Kidney capillary endothelial cell (primary cell): ENCODE data around the gene PCYT2.

Experiments
- DNase-seq: peaks from one replicate; pipeline ENCODE4 v3.0.0-alpha.2; 2018; ENCODE audit warnings: low spot score

PCYT2 gene

DNA sequence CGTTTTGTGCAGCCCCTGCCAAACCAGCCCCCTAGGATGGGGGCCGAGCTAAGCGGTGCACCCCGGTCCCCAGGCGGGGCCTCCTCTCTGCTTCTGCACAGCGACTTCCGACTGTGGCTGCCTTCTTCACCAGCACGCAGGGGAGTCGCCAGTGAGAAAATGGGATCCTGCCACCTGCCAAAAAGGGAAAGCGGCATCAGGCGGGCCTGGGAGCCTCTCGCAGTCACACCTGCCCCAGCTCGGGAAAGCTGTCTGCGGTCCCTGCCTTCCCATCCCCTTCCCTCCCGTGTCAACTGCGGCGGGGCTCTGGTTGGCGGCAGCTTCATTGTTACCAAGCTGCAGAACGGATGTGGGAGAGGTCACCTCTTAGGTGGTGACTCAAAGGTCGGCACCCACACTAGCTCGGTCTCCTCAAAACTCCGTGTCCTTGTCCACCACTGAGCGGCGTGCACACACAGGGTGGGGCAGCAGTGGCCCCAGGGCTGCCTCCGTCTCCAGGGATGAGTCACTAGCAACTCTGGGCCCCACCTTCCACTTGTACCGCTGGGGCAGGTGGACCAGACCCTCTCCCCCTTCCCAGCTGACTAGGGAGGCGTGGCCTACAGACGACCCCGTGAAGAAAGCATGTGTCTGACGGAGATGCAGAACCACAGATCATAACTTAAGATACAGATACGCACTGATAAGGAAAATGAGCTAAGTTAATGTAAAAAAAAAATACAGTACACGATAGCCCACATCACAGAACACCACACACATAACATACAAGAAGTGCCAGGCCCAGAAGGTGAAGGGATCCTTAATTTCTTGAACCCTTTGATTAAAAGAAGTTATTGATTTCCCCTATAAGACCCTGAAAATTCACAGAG is 1.5 kb upstream of the PCYT2 start:
- no peak for DNase-seq

DNA sequence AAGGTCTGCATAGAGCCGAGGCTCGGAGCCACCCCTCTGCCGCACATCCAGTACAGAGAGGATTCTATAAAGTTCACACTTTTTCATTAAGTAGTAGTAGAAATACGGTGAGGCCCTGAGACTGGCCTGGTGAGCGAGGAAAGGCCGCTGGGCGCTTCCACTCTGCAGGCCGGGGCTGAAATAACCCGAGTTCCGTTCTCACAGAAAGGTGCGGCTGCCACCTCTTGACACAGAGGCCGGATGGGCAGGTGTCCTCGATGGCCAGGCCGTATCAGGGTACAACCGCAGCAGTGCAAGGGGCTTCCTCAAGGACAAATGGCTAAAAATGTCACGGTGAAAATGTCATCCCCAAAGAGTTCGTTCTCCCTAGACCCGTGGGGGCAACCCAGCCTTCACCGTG is 770 bp upstream of the PCYT2 start:
- no peak for DNase-seq

DNA sequence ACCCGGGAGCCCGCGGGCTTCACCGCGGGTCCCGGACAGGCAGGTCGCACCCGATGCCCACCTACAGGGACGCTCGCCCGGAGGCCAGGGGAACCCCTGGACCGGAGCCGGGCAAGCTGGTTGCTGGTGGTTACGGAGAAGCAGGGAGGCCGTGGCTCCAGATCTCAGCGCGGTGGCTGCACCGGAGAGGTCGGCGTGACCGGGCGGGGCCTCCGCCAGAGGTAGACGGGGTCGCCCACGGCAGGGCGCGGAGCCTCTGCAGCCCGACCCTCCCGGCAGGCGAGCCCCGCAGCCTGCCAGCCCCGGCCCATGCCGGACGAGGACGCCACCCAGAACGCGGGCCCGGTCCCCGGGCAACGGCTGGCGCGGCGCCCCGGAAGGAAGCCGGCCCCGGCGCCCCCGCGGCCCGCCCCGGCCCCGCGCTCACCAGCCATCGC is 341 bp downstream of the PCYT2 start:
- no peak for DNase-seq

DNA sequence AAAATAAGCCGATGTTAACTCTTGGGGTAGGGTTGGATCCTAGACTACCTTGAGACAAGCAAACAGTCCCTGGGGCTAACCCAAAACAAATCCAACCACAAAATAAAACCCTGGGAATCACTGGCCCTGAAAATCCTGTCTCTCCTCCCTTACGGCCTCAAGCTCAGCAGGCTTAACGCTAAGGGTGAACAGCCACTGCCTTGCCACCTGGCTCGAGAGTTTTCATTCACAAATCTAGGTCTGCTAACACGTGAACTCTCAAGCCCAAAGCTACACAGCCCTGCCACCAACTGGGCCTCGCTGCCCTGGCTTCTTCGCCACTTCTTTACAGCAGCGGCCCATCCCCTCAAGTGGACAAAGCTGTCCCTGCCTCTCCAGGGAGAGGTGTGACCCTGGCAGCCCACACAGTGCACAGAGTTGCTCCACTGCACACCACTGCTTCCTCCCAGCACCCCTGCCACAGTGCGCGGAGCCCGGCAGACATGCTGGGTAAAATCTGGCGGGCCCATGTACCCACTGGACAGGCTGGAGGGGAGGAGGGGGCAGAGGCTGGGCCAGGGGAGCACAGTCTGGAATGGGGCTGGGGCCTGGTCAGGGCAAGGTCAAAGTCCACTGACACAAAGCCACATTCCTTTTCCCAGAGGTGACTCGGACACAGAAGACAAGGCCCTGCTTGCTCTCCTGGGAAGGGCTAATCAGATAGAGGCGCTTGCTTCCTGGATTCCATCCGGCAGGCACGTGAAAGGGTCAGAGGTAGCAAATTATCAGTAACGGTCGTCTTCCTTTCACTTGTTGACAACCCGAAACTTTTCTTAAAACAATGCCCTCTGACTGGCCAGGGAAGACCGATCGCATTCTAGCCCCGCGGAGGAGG is 996 bp downstream of the PCYT2 start:
- DNase-seq = no peak

DNA sequence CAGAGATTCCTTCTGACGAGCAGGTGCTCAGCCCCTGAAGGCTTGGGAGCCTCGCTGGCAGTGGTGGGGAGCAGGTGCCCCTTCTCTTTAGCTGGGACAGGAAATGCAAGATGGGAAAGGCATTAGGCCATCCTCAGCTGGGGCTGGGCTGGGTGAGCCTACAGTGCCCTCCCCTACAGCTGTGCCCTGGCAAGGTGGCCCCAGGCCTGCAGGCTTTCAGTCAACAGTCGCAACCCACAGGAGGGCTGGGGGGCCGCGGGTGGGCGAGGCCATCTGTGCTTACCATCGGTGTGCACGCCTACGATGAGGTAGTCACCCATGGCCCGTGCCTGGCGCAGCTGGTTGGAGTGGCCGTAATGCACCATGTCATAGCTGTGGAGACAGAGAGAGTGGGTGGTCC is 2.0 kb downstream of the PCYT2 start:
- no peak for DNase-seq

DNA sequence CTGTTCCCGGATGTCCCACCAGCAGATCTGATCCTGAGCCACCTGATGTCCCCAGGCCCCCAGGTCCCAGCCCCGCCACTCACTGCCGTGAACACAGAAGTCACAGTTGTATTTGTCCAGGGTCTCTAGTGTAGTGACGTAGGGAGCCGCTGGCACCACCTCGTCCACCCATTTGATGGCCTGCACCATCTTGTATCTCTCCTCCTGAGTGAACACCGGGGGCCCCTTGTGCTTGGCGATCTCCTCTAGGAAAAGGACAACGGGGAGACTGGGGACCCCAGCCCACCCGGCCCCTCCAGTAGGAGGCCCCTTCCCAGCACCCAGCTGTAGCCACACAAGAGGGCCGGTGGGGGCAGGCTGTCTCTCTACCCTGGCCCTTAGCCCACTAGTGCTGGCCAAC is 2.4 kb downstream of the PCYT2 start:
- no peak for DNase-seq

DNA sequence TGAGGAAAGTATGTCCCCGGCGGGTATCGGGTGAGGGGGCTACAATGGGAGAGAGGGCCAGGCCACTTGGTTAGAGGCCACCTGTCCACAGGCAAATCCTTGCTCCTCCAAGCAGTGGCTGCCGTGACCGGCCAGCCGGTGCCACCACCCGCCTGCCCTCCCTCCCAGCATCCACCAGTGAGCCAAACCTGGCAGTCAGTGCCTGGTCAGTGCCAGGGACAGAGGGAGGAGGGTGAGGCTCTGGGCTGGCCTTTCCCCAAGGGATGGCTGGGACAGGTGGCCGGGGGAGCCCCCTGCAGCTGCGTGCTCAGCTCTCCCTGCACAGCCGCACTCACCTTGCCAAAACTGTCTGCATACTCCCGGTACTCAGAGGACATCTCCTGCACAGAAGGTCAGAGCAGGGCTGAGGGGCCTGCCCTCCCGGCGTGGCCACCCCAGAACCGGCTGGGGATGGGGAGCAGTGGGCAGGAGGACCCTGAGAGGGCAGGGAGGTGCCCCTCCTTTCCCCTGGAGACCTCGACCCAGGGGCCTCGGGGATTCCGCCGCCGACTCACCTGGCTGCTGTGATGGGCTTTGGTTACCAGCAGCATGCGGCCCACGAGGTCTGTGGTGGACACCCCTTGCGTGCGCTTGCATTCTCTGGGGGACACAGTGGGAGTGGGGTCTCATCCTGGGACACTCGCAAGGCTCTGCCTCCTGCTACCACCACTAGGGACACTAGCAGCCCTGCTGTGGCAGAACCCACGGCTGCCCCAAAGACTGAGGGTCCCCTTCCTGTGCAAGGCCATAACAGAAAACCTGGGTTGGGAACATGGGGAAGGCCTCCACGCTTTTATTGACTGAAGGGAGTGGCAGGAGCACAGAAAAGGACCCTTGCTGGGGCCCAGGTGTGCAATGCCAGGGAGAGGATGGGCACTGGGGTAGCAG is 3.7 kb downstream of the PCYT2 start:
- no peak for DNase-seq

DNA sequence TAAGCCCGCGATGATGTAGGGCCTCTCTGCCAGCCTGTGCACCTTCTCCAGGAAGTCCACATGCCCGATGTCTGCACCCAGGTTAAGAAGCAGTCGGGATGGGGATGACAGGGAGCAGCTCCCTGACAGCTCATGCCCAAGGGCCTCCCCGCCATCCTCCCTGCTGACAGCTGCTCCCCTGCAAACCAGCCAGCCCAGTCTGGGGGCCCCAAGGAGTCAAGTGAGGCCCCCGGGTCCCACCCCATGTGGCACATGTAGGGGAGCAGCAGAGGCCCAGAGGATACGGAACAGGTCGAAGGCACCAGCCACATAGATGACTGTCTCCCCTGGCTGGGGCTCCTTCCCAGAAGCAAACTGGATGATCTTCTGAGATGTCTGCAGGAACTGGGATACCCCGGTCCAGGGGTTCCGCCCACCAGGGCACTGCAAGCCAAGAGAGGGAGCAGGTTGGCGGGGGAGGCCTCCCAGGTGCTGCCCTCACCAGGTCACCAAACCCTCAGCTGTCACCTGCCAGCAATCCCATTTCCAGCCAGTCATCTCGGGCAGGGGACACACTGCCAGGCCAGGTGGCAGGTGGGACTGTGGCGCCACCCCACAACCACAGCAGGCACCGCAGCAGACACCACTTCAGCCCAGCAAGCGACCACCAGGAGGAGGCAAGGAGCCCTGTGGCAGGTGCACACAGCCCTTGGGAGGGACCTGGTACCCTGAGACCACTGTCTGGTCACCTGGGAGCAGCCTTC is 4.6 kb downstream of the PCYT2 start:
- DNase-seq = no peak

DNA sequence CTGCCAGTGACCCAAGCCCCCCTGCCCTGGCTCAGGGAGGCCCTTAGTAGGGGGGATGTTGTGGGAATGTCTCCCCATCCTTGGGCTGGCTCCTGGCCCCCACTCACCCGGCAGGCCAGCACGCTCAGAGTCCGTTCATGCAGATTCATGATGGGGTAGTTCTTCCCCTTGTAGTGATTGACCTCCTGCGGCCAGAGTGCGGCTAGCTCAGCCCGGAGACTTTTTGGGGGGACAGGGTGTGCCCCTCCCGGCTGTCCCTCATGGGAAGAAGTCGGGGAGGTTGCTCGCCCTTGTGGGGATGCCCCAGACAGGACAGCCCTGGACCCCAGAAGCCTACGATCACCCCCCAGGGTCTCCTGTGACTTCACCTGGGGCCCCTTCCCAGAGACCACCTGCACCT is 5.2 kb downstream of the PCYT2 start:
- DNase-seq = no peak

DNA sequence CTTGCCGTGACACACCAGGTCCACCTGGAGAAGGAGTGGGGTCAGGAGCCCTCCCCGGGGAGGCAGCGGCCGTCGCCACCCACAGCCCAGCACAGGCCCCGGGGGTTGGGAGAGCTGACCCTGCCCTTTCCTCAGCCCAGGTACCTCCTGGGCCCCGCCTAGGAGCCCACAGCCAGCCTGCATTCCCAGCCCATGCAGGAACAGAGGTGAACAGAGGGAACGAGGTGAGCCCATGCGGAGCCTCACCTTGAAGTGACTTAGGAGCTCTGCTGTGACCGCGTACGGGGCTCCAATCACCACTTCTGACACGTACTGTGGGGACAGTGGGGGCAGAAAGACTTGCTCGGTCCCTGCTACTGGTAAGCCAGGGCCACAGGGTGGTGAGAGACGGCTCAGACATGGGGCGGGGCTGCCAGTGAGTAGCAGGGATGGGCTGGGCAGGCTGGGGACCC is 5.7 kb downstream of the PCYT2 start:
- DNase-seq = no peak

DNA sequence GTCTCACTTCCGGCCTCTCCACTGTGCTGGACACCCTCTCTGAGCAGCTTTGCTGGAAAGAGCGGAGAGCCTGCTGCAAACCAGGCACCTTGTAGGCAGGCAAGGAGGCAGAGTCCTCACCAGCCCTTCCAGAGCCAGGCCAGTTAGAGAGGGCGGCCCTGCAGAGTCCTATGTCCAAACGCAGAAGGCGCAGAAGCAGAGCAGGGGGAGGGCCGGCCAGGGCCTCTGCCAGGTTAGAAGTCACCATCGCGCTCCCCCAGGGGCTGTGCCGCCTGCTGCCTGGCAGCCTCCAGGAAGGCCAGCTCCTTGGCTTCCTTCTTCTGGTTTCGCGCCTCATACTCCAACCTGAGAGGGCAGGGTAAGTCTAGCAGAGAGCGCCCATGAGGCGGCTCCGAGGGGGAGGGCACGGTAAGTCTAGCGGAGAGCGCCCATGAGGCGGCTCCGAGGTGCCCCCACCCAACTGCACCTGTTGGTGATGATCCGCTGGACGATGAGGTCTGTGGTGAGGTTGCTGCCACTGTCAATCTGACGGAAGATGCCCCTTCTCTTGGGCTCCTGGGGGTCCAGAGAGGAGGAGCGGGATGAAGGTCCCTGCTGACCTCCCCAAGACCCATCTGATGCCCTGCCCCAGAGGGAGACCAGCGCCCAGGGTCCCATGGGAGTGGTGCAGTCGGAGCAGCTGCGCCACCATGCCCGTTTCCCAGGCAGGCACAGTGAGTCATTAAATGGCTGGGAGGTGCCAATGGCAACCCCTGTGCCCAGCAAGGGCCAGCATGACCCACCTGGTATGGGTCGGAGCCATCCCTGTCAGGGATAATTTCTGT is 6.4 kb downstream of the PCYT2 start:
- DNase-seq = no peak

DNA sequence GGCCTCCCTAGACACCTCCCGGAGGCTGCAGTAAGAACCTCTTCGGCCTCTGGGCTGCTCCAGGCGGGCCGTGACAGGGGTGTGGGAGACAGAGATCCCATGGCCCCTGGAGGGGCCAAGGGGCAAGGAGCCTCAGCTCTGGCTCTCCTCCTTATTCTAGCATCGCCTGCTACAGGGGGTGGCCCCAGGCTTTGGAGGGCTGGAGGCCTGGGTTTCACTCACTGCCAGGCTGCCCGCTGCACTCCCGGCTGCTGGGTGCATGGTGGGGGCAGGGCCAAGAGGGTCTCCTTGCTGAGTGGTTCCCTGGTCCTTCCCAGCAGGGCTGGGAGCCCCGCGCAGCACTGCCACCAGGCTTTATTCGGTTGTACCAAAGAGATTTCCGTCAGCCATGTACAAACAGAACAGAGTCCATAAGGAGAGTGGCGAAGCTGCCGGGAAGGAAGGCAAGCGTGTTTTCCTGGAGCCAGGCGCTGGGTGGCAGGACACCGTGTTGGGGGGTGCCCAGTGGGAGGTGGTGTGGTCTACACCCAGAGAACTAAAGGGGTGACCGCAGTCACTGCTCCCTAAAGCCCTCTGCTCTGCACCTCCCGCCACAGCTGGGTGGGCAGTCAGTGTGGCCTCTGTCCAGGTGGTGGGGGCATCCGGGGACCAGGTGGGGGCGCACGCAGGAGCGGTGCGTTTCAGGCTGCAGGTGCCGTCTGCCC is 7.2 kb downstream of the PCYT2 start:
- DNase-seq = no peak

DNA sequence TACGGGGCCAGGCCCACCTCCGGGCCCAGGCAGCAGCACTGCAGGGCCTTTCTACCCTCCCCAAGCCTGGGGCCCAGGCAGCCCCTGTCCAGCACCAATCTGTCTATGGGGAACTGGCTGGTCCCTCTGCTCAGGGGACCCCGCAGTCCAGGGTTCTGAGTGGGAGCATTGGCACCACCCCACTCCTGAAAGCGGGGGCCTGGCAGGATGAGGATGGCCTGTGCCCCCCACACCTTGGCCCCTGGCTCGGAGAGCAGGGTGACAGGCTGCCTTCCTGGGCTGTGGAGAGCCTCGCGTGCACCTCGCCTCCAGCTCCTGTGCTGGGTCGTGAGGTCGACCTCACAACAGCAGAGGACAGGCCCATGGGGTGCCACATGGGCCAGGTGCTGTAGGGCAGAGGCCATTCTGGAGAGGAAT is 7.8 kb downstream of the PCYT2 start:
- DNase-seq = no peak

DNA sequence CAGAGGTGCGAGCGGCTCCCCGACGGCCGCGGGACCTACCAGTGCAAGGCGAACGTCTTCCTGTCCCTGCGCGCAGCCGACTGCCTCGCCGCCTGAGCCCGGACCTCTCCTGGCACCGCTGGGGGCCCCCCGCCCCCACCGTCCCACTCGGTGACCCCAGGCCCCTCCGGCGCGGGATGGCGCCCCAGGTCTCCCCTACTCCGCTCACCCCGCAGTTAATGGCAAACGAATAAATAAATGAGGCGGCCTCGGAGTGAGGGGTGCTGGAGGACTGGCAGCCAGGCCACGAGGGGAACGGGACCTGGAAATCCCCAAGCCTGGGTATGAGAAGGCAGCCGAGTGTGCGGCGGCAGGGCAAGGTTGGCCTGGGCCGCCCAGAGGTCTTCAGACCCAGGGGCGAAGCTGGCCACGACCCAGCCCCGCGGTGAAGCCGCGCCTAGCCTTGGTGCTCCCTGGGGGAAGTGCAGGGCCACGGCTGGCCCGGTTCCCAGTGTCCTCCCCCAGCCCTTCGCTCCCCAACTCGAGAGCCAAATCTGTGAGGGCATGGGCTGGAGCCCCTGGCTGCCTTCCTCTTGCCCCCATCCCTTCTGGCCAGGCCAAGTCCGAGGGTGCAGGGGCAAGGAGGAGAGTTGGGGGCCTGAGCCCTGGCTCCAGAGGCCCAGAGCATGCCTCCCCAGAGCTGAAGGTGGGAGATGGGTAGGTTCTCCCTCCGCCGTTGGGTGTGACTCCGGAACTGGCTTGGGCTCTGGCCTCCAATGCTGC is 8.4 kb downstream of the PCYT2 start:
- DNase-seq = no peak

DNA sequence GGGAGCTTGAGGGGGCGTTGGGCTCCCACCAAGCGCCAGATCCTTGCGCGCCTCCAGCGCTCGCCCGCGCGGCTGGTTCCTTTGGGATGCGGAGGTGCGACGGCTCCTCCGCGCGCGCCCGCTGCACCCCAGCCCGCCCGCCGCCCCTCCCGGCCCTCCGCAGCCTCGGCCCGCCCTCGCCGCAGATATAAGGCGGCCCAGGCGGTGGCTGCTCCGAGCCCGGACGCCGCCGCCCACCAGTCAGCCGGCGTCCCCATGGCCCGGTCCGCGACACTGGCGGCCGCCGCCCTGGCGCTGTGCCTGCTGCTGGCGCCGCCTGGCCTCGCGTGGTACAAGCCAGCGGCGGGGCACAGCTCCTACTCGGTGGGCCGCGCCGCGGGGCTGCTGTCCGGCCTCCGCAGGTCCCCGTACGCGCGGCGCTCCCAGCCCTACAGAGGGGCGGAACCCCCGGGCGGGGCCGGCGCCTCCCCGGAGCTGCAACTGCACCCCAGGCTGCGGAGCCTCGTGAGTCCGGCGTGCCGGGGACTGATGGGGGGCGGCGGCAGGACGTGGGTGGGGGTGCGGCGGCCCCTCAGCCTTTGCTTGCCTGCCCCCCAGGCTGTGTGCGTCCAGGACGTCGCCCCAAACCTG is 9.1 kb downstream of the PCYT2 start, which contains the start of gene NPB:
NPB (plus strand) TSS at position 216 of the 630 bp plus-strand sequence; CDS start at position 256, 40 bp downstream.
- DNase-seq = peak; percentile 54

DNA sequence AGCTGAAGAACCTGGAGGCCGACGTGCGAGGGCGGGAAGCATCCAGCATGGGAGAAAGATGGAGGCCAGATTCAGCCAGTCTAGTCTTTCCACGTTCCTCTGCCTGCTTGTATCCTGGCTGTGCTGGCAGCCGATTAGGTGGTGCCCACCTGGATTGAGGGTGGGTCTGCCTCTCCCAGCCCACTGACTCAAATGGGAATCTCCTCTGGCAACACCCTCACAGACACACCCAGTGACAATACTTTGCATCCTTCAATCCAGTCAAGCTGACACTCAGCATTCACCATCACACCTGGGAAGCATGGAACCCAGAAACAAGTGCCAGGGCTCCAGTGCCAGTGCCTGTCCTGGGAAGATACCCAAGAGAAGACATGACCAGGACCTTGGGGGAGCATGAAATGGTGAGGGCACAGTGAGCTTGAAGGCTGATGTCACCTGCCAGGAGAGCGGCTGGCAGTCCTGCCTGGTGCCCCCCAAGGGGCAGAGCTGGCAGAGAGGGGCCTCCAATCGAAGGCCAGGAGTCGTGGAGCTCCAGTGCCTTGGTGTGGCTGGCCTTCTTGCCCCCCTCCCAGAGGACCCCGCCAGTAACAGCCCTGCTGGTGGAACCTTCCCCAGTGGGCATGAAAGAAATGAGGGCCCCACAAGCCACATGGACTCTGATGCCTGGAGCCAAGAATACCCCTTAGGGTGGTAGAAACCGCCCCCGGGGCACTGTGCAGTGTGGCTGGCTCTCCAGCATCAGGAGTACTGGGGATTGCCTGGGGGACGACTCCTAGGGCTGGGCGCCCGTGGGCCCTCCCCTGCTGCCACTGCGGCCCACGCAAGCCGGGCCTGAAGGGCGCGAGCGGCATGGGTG is 9.8 kb downstream of the PCYT2 start:
- DNase-seq = no peak

DNA sequence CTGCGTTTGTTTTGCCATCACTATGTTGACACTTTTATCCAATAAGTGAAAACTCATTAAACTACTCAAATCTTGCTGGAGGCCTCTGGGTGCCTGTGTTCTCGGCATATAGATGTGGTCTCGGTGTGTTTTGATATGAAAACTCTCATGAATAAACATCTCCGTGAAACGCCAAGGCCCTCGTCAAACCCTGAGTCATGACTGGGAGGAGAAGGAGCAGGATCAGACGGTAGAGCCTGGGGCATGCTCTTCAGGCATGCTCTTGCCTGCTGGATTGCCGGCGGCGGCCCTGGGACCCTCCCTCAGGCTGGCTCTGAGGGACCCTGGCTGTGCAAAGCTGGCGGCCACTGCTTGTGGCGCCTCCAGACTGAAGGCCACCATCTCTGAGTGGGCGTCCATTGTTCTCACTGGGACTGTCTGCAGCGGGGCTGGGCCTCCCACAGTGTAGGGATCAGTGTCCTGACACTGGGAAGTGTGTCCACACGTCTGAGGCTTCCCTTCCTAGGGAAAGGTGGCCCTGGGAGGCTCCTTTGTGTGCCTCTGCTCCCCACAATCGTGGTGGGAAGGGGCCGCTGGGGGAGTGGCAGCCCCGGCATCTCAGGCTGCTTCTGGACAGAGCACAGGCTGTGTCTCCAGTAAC is 10.9 kb downstream of the PCYT2 start:
- no peak for DNase-seq
